HUDEP-2 (cell line): ENCODE measurements around the gene SPPL2C.
A peak's percentile ranks its signal among the peaks of the same experiment; 100 is the strongest.

Source experiments
- DNase-seq, 76 experiments: peaks; one replicate each; lab custom pipeline; 2025; ENCODE audit not compliant: unreplicated experiment in 76 of 76; lab: John Stamatoyannopoulos, UW

The SPPL2C gene

DNA sequence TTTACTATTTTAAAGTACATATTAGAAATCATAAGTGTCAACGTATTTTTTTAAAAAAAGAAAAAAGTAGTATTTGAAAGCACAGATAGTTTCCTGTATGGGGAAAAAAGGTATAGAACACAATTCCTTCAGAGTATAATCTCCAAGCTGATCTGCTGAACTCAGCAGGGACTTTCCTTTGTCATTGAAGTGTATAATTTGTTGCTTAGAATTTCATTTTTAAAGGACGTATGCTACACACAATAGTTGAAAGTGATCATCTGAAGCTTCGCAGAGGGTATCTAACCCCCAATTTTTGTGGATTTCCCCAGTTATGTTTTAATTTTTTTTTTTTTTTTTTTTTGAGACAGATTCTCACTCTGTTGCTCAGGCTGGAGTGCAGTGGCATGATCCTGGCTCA, 29.5 kb downstream of the SPPL2C start:
- DNase-seq: no peak

DNA sequence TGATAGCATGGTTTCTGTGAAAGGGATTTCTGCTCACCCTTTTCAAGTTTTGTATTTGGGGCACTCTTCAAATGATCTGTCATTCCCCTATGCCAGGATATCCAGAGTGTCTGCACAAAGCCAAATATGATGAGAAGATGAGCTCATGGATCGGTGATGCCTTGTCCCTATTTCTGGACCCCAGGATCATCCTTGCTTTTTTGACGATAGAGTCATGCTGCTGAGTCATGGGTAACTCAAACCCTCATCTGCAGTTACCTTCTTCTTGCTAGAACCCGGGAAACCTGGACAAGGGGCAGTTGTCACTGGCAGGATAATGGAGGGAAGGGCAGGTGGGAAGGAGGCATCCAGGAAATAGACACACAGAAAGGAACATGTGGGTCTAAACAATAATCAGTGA, 31.9 kb downstream of the SPPL2C start:
- DNase-seq: no peak

DNA sequence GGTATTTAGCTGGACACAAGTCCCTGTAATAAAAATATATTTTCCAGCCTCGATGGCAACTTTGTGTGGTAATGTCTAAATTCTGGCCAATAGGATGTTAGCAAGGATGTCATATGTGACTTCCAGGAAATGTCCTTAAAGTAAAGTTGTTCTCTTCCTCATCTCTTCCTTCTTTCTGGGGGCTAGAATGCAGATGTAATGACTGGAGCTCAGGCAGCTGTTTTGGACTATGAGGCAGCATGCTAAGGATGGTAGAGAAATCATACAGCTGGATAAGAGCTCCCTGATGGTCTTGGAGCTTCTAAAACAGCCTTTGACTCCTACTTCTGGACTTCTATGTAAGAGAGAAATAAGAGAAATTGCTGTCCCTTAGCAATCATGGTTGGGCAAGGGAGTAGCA, 32.8 kb downstream of the SPPL2C start:
- no peak for DNase-seq

DNA sequence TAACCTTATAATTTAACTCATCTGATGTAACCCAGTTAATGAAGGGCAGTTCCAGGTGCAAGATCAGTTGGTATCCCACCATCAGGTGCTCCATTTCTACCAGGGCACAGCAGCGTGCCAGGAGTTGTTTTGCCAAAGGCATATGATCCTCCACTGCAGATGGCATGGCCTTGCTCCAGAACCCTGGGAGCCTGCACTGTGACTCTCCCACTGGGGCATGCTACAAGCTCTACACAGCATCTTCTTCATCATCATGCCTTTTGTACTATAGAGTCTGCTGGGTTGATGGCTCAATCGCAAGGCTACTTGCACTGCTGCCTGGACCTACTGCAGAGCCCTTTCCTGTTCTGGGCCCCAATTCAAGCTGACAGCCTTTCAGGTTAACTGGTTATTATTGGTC, 38.4 kb downstream of the SPPL2C start:
- no peak for DNase-seq

DNA sequence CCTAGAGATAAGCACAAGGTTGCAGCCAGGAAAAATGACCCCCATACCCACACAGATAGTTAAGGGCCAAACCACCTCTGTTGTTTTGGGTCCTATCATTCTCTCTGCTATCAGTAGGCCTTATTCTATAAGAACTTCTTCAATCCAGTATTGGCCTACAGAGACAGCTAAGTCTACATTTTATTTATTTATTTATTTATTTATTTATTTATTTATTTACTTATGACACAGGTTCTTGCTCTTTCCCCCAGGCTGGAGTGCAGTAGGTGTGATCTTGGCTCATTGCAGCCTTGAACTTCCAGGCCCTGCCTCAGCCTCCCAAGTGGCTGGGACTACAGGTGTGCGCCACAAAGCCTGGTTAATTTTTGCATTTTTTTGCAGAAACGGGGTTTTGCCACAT, 42.2 kb downstream of the SPPL2C start:
- no peak for DNase-seq

DNA sequence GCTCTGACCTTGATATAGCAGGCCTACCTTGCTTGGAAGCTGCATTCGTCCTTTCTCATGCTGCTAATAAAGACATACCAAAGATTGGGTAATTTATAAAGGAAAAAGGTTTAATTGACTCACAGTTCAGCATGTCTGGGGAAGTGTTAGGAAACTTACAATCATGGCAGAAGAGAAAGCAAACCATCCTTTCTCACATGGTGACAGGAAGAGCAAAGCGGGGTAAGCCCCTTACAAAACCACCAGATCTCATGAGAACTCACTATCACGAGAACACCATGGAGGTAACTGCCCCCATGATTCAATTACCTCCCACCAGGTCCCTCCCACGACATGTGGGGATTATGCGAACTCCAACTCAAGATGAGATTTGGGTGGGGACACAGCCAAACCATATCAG, 43.7 kb downstream of the SPPL2C start:
- no peak for DNase-seq

DNA sequence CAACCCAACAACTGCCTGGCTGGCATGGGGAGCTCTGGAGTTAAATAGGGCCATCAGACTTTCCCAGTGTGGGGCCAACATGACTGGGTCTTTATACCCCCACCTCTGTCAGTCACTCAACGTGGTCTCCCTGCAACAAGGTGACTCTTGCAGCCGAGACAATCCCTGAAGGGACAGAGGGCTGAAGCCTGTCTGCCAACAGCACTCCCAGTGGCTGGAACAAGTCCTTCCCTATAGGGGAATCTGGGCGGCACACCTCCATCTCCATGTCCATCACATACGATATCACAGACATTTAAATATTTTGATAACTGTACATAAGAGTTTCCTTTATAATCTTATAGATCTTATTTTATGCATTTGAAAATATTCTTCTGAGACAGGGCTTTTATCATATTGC, 44.9 kb downstream of the SPPL2C start:
- DNase-seq: no peak

DNA sequence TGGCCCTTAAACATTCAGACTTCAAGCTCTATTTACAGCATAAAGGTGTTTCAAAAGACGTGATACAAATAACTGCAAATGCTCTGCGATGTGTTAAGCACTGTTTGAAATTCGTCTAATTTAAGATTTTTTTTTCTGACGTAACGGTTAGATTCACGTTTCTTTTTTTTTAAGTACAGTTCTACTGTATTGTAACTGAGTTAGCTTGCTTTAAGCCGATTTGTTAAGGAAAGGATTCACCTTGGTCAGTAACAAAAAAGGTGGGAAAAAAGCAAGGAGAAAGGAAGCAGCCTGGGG, 49.0 kb downstream of the SPPL2C start:
- no peak for DNase-seq

DNA sequence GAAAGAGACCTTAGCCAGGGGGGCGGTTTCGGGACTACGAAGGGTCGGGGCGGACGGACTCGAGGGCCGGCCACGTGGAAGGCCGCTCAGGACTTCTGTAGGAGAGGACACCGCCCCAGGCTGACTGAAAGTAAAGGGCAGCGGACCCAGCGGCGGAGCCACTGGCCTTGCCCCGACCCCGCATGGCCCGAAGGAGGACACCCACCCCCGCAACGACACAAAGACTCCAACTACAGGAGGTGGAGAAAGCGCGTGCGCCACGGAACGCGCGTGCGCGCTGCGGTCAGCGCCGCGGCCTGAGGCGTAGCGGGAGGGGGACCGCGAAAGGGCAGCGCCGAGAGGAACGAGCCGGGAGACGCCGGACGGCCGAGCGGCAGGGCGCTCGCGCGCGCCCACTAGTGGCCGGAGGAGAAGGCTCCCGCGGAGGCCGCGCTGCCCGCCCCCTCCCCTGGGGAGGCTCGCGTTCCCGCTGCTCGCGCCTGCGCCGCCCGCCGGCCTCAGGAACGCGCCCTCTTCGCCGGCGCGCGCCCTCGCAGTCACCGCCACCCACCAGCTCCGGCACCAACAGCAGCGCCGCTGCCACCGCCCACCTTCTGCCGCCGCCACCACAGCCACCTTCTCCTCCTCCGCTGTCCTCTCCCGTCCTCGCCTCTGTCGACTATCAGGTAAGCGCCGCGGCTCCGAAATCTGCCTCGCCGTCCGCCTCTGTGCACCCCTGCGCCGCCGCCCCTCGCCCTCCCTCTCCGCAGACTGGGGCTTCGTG, 49.5 kb downstream of the SPPL2C start, which contains the start of gene MAPT:
Gene MAPT (plus strand): TSS at position 533 of the 763 bp plus-strand sequence. CDS start 67,784 bp downstream, outside the sequence.
- DNase-seq: peak in 70 of 76 experiments; percentile 25 to 87 (median 70)

DNA sequence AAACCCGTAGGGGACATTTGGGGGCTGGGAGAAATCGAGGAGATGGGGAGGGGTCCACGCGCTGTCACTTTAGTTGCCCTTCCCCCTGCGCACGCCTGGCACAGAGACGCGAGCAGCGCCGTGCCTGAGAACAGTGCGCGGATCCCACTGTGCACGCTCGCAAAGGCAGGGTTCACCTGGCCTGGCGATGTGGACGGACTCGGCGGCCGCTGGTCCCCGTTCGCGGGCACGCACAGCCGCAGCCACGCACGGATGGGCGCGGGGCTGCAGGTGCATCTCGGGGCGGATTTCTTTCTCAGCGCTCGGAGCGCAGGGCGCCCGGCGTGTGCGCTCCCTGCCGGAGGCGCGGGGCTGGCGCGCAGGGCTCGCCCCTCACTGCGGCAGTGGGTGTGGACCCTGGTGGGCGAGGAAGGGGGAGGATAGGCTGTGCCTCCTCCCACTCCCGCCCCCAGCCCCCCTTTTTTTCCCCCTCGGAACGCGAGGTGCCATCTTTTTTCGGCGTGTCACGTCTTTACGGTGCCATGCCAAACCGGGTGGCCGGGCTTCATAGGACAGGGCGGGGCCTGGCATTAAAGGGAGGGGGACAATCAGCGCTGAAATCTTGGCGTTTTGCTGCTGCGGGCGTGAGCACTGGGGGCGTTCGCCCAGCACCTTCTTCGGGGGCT, 50.8 kb downstream of the SPPL2C start:
- DNase-seq: no peak

DNA sequence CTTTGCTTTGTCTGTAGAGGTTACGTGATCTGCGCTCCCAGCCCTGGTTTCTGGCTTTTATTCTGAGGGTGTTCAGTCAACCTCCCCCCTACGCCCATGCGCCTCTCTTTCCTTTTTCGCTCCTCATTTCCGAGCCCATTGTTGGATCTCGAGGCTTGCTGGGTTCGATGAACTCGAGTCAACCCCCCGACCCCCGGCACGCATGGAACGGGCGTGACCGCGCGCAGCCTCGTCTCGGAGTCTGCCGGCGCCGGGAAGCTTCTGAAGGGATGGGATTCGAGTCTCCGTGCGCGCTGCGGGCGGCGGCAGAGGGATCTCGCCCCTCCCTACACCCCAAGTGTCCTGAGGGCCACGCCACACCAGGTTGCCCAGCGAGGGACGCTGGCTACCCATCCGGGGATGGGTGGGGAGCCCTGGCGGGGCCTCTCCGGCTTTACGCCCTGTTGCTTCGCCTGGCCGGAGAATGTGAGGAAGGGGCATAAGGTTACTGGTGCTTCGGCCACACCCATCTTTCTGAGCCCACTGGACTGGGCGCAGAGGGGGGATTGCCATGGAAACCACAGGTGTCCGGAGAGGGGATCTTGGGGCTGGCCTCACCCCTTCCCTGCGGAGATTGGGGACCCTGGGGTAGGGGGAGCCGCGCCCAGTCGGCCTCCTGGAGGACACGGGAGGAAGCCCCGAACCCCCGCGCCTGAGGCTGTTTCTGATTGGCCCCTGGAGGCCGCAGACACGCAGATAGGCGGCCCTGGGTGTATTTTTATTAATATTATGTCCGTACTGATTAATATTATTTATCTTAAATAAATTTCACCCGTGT, 51.5 kb downstream of the SPPL2C start:
- no peak for DNase-seq
